ENCODE measurements around the gene METTL26. TPM values are rescaled to one million over a fixed set of nuclear protein-coding genes. Genes with fewer than 3 reads are reported as not detected.

METTL26 gene
- polyA plus RNA-seq, 3 donors: 57.1 to 80.9 (median 70.4) TPM

DNA sequence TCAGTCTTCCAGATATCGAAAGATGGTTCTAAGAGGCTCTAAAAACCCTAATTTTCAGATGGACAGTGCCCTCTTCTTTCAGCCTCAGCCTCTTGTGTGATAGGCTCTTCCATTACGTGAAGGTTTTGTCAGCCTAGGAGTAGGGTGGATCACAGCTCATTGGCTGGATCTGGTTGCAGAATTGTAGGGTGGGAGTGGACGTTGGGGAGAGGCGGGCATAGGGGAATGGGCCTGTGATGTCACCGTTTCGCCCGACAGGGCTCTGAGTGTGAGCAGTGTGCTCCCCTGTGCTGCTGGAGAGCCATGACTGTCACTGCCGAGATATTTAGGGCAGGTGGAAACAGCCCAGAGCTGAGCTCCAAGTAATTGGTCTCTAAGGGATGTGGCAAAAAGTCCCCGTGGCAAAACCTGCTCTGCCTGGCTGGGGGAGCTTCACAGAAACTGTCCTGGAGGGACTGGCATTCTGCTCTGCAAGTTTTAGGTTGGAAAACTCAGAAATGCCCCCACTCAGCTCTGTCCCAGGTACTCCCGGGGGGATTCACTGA lies 11.5 kb downstream of the METTL26 start:
- no peak for DNase-seq
- Histone ChIP-seq H3K27ac (ENCODE audit: low read depth in 1 of 2, low read length in 2 of 2) (no peak overlapping the region), H3K36me3 (replicated peaks in 1 of 2; ENCODE audit: control insufficient read depth in 1 of 2, insufficient read depth in 2 of 2, low read length in 2 of 2) (peaks cover 52 to 68% of the 10 kb centered on the region in 2 donors), H2AFZ (ENCODE audit: insufficient read depth, low read depth, low read length, poor library complexity, severe bottlenecking) (no peak overlapping the region), H3K9me3 (replicated peaks in 1 of 2; ENCODE audit: control insufficient read depth in 1 of 2, insufficient read depth in 1 of 2, low read length in 2 of 2) (no peaks in the 10 kb centered on the region), H3K79me2 (ENCODE audit: insufficient read depth, low read length) (peaks cover 25% of the 10 kb centered on the region), H3K4me2 (replicated peaks; ENCODE audit: extremely low read depth, low read length, poor library complexity, severe bottlenecking) (no peak overlapping the region), H3K4me1 (ENCODE audit: control insufficient read depth in 1 of 2, insufficient read depth in 2 of 2, low read length in 2 of 2) (peaks cover 0 to 2% of the 10 kb centered on the region in 2 donors), H3K9ac (ENCODE audit: insufficient read depth, low read length, poor library complexity, severe bottlenecking) (no peak overlapping the region), H3K27me3 (ENCODE audit: control insufficient read depth in 2 of 2, insufficient read depth in 2 of 2, low read length in 2 of 2) (no peaks in the 10 kb centered on the region), H4K20me1 (ENCODE audit: insufficient read depth, low read length) (peaks cover 81% of the 10 kb centered on the region), H3K4me3 (replicated peaks in 1 of 3; ENCODE audit: low read depth in 2 of 3, low read length in 3 of 3) (no peak overlapping the region)
- Mint-ChIP-seq H3K4me1 (peaks cover 2% of the 10 kb centered on the region), H3K27me3 (ENCODE audit: low read depth in 3 of 3) (peaks cover 0 to 2% (median 1%) of the 10 kb centered on the region in 3 donors), H3K27ac (no peak overlapping the region), H3K4me3 (no peak overlapping the region), H3K36me3 (peaks cover 38 to 79% of the 10 kb centered on the region in 2 donors), H3K9me3 (peaks cover 0 to 3% (median 0%) of the 10 kb centered on the region in 7 donors)
- TF ChIP-seq, protein P1, sequence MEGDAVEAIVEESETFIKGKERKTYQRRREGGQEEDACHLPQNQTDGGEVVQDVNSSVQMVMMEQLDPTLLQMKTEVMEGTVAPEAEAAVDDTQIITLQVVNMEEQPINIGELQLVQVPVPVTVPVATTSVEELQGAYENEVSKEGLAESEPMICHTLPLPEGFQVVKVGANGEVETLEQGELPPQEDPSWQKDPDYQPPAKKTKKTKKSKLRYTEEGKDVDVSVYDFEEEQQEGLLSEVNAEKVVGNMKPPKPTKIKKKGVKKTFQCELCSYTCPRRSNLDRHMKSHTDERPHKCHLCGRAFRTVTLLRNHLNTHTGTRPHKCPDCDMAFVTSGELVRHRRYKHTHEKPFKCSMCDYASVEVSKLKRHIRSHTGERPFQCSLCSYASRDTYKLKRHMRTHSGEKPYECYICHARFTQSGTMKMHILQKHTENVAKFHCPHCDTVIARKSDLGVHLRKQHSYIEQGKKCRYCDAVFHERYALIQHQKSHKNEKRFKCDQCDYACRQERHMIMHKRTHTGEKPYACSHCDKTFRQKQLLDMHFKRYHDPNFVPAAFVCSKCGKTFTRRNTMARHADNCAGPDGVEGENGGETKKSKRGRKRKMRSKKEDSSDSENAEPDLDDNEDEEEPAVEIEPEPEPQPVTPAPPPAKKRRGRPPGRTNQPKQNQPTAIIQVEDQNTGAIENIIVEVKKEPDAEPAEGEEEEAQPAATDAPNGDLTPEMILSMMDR (IDR thresholded peaks at IDR 0.05): no peak
- WGBS (ENCODE audit: insufficient coverage): 96% methylated on average over 10 of the region's 10 CpGs
- intact Hi-C loops (cut with micrococcal nuclease): no loop called here

DNA sequence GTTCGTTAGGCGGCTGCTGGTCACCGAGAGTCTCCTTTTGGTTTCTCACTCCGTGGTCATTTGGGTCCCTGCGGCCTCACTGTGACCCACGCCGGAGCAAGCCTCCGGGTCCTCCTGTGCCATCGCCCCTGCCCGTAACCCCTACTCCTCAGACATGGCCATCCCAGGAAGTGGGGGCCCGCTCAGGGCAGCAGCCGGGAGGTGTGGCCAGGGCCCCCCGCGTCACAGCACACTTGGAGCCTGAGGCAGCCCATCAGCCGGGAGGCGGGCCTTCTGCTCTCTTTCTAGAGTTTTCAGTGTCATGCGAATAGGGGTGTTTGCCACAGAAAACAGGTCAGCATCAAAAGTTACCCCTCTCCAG lies 13.2 kb downstream of the METTL26 start:
- Histone ChIP-seq H3K4me2 (replicated peaks; ENCODE audit: extremely low read depth, low read length, poor library complexity, severe bottlenecking) (no peak overlapping the region), H3K4me1 (ENCODE audit: control insufficient read depth in 1 of 2, insufficient read depth in 2 of 2, low read length in 2 of 2) (no peaks in the 10 kb centered on the region), H2AFZ (ENCODE audit: insufficient read depth, low read depth, low read length, poor library complexity, severe bottlenecking) (no peak overlapping the region), H4K20me1 (ENCODE audit: insufficient read depth, low read length) (peaks cover 81% of the 10 kb centered on the region), H3K27ac (ENCODE audit: low read depth in 1 of 2, low read length in 2 of 2) (no peak overlapping the region), H3K27me3 (ENCODE audit: control insufficient read depth in 2 of 2, insufficient read depth in 2 of 2, low read length in 2 of 2) (no peaks in the 10 kb centered on the region), H3K36me3 (replicated peaks in 1 of 2; ENCODE audit: control insufficient read depth in 1 of 2, insufficient read depth in 2 of 2, low read length in 2 of 2) (peaks cover 48 to 62% of the 10 kb centered on the region in 2 donors), H3K9me3 (replicated peaks in 1 of 2; ENCODE audit: control insufficient read depth in 1 of 2, insufficient read depth in 1 of 2, low read length in 2 of 2) (no peaks in the 10 kb centered on the region), H3K9ac (ENCODE audit: insufficient read depth, low read length, poor library complexity, severe bottlenecking) (no peak overlapping the region), H3K79me2 (ENCODE audit: insufficient read depth, low read length) (peaks cover 39% of the 10 kb centered on the region), H3K4me3 (replicated peaks in 1 of 3; ENCODE audit: low read depth in 2 of 3, low read length in 3 of 3) (no peak overlapping the region)
- Mint-ChIP-seq H3K4me1 (no peaks in the 10 kb centered on the region), H3K4me3 (no peak overlapping the region), H3K27ac (no peak overlapping the region), H3K36me3 (peaks cover 33 to 83% of the 10 kb centered on the region in 2 donors), H3K27me3 (ENCODE audit: low read depth in 3 of 3) (peaks cover 0 to 1% (median 0%) of the 10 kb centered on the region in 3 donors), H3K9me3 (peaks cover 0 to 3% (median 0%) of the 10 kb centered on the region in 7 donors)
- WGBS (ENCODE audit: insufficient coverage): 93% methylated on average over 10 of the region's 17 CpGs
- TF ChIP-seq, protein P1 (IDR thresholded peaks at IDR 0.05): no peak
- DNase-seq: no peak
- intact Hi-C loops (cut with micrococcal nuclease): no loop called here

Data from CD14-positive monocyte (primary cell).